Activated CD8-positive, alpha-beta T cell treated with anti-CD3 and anti-CD28 coated beads for 36 hours (primary cell): ENCODE data around the gene ERG. TPM values are rescaled to one million over a fixed set of nuclear protein-coding genes. Genes with fewer than 3 reads are reported as not detected.

Experiments
- ATAC-seq: fragments of 200-7000 bp; cut with Tn5 transposase; one replicate; pipeline ENCODE4 v1.10.0; 2021; ENCODE audit warnings: mild to moderate bottlenecking, moderate library complexity
- CTCF ChIA-PET: fragments of 350-600 bp; sonication (Branson Sonifier 250); formaldehyde crosslinking; loops from one replicate; lab custom pipeline; 2021; ENCODE audit warnings: antibody characterized with exemption; lab: Charles Lee
- POLR2A ChIA-PET: fragments of 350-600 bp; sonication (Branson Sonifier 250); formaldehyde crosslinking; loops from one replicate; lab custom pipeline; 2021; ENCODE audit warnings: antibody characterized with exemption; lab: Charles Lee
- DNase-seq: peaks from one replicate; pipeline ENCODE4 v3.0.0-alpha.2; 2020
- H3K27ac Mint-ChIP-seq: one replicate; pipeline ENCODE4 v1.8.0; 2021; ENCODE audit warnings: mild to moderate bottlenecking, mixed read lengths
- H3K27me3 Mint-ChIP-seq: one replicate; pipeline ENCODE4 v1.8.0; 2021; ENCODE audit warnings: mixed read lengths
- H3K36me3 Mint-ChIP-seq: one replicate; pipeline ENCODE4 v1.8.0; 2021; ENCODE audit warnings: low read depth, mixed read lengths
- H3K4me1 Mint-ChIP-seq: one replicate; pipeline ENCODE4 v1.8.0; 2021; ENCODE audit warnings: low read depth, mixed read lengths
- H3K4me3 Mint-ChIP-seq: one replicate; pipeline ENCODE4 v1.8.0; 2021; ENCODE audit warnings: mild to moderate bottlenecking, moderate library complexity, mixed read lengths
- H3K9me3 Mint-ChIP-seq: one replicate; pipeline ENCODE4 v1.8.0; 2021; ENCODE audit warnings: mixed read lengths
- intact Hi-C: fragments of 100-400 bp; cut with micrococcal nuclease; formaldehyde crosslinking; loops from one replicate; pipeline ENCODE4 v1.10.0; 2022
- total RNA-seq, 2 experiments: library from RNA; stranded (reverse); gene quantifications; one replicate each; pipeline ENCODE4 v1.2.3, GENCODE V29; 2021
- TF ChIP-seq, protein P1 (sequence below): fragments of 200-600 bp; IDR thresholded peaks from one replicate; pipeline ENCODE4 v1.8.0; 2022; ENCODE audit warnings: antibody characterized with exemption, mild to moderate bottlenecking

Gene ERG
- total RNA-seq, 2 experiments from 2014 or later, result not detected

DNA sequence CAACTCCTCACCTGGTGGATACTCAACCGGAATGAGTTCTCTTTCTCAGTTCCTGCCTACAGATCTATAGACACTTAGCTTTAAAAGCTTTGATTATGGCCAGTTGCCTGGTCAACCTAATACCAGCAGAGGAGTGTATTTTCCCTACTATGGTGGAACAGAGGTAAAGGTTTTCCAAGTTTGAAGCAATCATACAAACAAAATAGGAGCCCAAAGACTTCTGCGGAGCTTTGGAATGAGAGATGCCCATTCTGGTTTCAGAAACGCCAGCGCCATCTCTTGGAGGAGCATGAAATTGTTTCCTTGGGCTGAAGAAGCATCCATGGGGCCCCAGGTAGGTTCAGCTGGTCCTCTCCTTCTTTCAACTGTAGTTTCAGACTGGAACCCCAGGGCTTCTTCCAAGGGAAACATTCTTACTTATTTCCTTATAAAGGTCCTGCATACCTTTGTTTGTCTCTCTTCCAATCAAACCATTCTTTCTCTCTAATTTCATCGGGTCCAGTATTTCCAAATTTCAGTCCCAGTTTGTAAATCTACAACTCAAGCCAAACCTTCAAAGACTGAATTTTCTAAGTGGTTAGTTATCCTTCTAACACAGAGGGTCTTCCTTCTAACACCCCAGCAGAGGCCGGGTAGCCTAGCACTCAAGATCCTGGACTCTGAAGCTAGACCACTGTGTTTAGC is 145.6 kb downstream of the ERG start:
- POLR2A ChIA-PET, result interaction anchor here (1.5 kb wide), 1 partner anchor 191 kb away, joined by 3 read pairs; no protein-coding TSS in a partner anchor

DNA sequence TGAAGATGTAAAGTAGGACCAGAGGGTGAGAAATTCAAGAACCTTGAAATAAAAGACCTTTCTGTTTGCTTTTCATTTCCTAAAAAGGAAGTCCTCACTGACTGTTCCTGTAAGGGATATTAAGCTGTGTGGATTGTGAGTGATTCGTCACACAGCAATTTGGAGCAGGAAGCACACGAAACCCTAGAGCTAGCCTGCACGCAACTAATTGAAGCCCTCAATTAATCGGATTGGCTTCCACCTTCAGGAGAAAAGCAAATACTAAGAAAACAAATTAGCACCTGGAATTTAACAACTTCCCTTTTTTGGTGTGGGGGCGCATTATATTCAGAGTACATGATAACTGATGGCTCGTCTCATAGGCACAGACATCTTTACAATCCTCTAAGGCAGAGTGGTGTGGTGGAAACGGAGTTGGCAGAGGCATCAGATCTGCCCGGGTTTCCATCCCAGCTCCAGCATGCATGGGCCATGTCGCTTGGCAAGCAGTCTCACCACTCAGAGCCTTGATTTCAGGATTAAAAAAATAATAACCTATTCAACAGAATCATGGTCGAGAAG is 146.2 kb downstream of the ERG start:
- ChIA-PET POLR2A (interaction anchor here (0.6 to 1.5 kb wide), 2 partner anchors 190 to 195 kb away, joined by 3 read pairs; no protein-coding TSS in a partner anchor), CTCF (interaction anchor here (0.6 to 6.8 kb wide), 30 partner anchors 9 to 677 kb away, joined by 3 to 55 read pairs (median 4); no protein-coding TSS in a partner anchor)
- TF ChIP-seq, protein P1, sequence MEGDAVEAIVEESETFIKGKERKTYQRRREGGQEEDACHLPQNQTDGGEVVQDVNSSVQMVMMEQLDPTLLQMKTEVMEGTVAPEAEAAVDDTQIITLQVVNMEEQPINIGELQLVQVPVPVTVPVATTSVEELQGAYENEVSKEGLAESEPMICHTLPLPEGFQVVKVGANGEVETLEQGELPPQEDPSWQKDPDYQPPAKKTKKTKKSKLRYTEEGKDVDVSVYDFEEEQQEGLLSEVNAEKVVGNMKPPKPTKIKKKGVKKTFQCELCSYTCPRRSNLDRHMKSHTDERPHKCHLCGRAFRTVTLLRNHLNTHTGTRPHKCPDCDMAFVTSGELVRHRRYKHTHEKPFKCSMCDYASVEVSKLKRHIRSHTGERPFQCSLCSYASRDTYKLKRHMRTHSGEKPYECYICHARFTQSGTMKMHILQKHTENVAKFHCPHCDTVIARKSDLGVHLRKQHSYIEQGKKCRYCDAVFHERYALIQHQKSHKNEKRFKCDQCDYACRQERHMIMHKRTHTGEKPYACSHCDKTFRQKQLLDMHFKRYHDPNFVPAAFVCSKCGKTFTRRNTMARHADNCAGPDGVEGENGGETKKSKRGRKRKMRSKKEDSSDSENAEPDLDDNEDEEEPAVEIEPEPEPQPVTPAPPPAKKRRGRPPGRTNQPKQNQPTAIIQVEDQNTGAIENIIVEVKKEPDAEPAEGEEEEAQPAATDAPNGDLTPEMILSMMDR, result no peak
- Mint-ChIP-seq H3K27me3 (peaks cover 7% of the 10 kb centered on the region), H3K9me3 (no peaks in the 10 kb centered on the region), H3K36me3 (no peaks in the 10 kb centered on the region), H3K4me3 (no peak overlapping the region), H3K27ac (no peak overlapping the region), H3K4me1 (peaks cover 9% of the 10 kb centered on the region)
- intact Hi-C loops, result loop anchor here (5.0 kb wide), 1 partner anchor 135 kb away; no protein-coding TSS in a partner anchor
- ATAC-seq, result no peak
- no peak for DNase-seq

More for the DNA sequence above, 145.6 kb downstream of the ERG start:
- CTCF ChIA-PET, result interaction anchor here (0.6 to 6.8 kb wide), 31 partner anchors 10 to 678 kb away, joined by 3 to 55 read pairs (median 4); no protein-coding TSS in a partner anchor
- H3K27ac Mint-ChIP-seq, result no peak overlapping the region
- H3K9me3 Mint-ChIP-seq, result no peaks in the 10 kb centered on the region
- no peaks in the 10 kb centered on the region for H3K36me3 Mint-ChIP-seq
- no peak for ATAC-seq
- H3K27me3 Mint-ChIP-seq, result peaks cover 7% of the 10 kb centered on the region
- TF ChIP-seq, protein P1, result peak; percentile 76
- peak; percentile 62 for DNase-seq
- intact Hi-C loops, result loop anchor here (5.0 kb wide), 1 partner anchor 135 kb away; no protein-coding TSS in a partner anchor
- peaks cover 9% of the 10 kb centered on the region for H3K4me1 Mint-ChIP-seq
- no peak overlapping the region for H3K4me3 Mint-ChIP-seq

DNA sequence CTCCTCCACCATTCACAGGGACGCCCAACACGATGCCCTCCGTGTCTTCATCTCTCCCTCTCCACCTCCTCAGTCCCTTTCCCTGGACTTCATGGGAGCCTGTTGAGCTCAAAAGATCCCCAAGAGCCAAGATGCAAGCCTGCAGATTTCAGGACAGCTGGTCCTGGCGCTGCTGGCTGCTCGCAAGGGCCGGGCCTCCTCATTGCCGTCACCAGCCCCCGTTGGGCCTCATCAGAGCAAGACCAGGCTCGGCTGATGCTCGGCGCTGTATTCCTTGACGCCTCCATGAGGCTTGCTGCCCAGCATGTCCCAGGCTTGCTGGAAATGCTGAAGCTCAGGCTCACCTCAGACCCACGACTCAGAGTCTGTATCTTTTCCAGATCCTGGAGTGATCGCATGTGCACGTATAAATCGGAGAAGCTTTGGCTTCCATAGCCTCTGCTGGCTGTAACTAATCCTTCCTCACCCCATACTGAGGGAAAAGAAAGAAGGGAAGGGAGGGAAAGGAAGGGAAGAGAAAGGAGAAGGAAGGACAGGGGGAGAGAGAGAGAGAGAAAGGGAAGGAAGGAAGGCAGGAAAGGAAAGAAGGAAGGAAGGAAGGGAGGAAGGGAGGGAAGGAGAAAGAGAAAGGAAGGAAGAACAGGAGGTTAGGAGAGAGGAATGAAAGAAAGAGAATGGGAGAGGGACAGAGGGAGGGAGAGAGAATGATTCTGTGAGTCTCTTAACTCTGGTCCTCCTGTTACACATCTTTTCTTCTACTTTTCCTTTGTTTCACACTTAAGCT is 146.9 kb downstream of the ERG start:
- Mint-ChIP-seq H3K4me1 (peaks cover 9% of the 10 kb centered on the region), H3K4me3 (no peak overlapping the region), H3K27me3 (peaks cover 5% of the 10 kb centered on the region), H3K27ac (no peak overlapping the region), H3K36me3 (no peaks in the 10 kb centered on the region), H3K9me3 (no peaks in the 10 kb centered on the region)
- DNase-seq (no peak), ATAC-seq (no peak)
- TF ChIP-seq, protein P1, result no peak
- POLR2A ChIA-PET, result interaction anchor here (0.6 to 1.5 kb wide), 2 partner anchors 189 to 195 kb away, joined by 3 read pairs; no protein-coding TSS in a partner anchor
- CTCF ChIA-PET, result interaction anchor here (0.9 to 6.8 kb wide), 14 partner anchors 8 to 193 kb away, joined by 3 to 55 read pairs (median 7); no protein-coding TSS in a partner anchor
- intact Hi-C loops, result loop anchor here (5.0 kb wide), 1 partner anchor 134 kb away; no protein-coding TSS in a partner anchor

DNA sequence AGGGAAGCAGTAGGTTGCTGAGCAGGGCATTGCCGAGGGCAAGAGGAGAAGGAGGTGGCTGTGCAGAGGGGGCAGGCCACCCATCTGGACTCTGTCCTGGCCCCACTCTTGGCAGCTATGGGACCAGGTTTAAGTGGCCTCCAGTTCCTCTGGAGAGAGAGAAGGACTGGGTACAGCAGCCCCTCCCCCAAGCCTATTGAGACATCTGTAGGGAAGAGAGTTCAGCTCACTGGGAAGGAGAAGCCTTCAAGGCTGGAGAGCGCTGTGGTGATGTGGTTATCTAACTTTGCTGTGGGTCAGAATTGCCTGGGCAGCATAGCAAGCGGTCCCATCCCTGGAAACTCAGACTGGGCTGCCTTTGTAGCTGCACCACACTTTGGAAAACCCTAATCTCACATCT is 147.6 kb downstream of the ERG start:
- ChIA-PET POLR2A (no interaction called here), CTCF (interaction anchor here (4.0 to 6.8 kb wide), 2 partner anchors 132 to 193 kb away, joined by 55 read pairs; no protein-coding TSS in a partner anchor)
- intact Hi-C loops, result loop anchor here (5.0 kb wide), 1 partner anchor 133 kb away; no protein-coding TSS in a partner anchor
- Mint-ChIP-seq H3K27ac (no peak overlapping the region), H3K4me3 (no peak overlapping the region), H3K36me3 (no peaks in the 10 kb centered on the region), H3K27me3 (peaks cover 3% of the 10 kb centered on the region), H3K4me1 (peaks cover 9% of the 10 kb centered on the region), H3K9me3 (no peaks in the 10 kb centered on the region)
- ATAC-seq, result no peak
- TF ChIP-seq, protein P1, result no peak
- no peak for DNase-seq
